ENCODE data around the gene SLC1A2.
A peak's percentile ranks its signal among the peaks of the same experiment; 100 is the strongest.

The SLC1A2 gene

GRCh38 chr11:35271031-35271430 lies 148.3 kb downstream of the SLC1A2 start:
- H3K4me1 ChIP-seq (ENCODE audit: control insufficient read depth in 2 of 2, insufficient read depth in 1 of 2, low read depth in 1 of 2, low read length in 2 of 2) = no peaks in the 10 kb centered on the region
- no CpG with 5 or more reads among the region's 3 CpGs for WGBS, 2 donors (ENCODE audit: extremely low coverage in 2 of 2, insufficient read length in 2 of 2, insufficient replicate concordance in 1 of 2)
- H3K4ac ChIP-seq (ENCODE audit: low read length) = no peak overlapping the region
- no peak overlapping the region for H2AK5ac ChIP-seq (ENCODE audit: low read depth, low read length)
- H3K4me2 ChIP-seq (ENCODE audit: insufficient read depth, low read length, poor library complexity, severe bottlenecking) = no peak overlapping the region
- no peaks in the 10 kb centered on the region for H3K27me3 ChIP-seq (ENCODE audit: control insufficient read depth in 3 of 3, insufficient read depth in 3 of 3, low read depth in 1 of 3, low read length in 3 of 3)
- no peak overlapping the region for H2BK15ac ChIP-seq (ENCODE audit: low read length)
- no peak overlapping the region for H3K23ac ChIP-seq (ENCODE audit: low read depth, low read length, poor library complexity)
- no peak overlapping the region for H3K4me3 ChIP-seq (ENCODE audit: low read length in 2 of 2)
- no peak overlapping the region for H3K9ac ChIP-seq (ENCODE audit: low read depth, low read length, poor library complexity)
- no peak overlapping the region for H3K27ac ChIP-seq (replicated peaks; ENCODE audit: low read length)
- no peak overlapping the region for H2AFZ ChIP-seq (ENCODE audit: low read length)
- peak overlapping the region; percentile 44 for H4K8ac ChIP-seq (ENCODE audit: low read depth, low read length)
- no peak overlapping the region for H3K18ac ChIP-seq (ENCODE audit: low read length)
- H4K91ac ChIP-seq (ENCODE audit: low read depth, low read length, poor library complexity) = no peak overlapping the region
- H2BK12ac ChIP-seq (ENCODE audit: low read length) = no peak overlapping the region
- H3K14ac ChIP-seq (ENCODE audit: low read length) = no peak overlapping the region
- DNase-seq (ENCODE audit: low spot score) = no peak
- H3K9me3 ChIP-seq (replicated peaks in 1 of 2; ENCODE audit: control insufficient read depth in 2 of 2, insufficient read depth in 1 of 2, low read depth in 1 of 2, low read length in 2 of 2) = no peaks in the 10 kb centered on the region
- no peaks in the 10 kb centered on the region for H3K36me3 ChIP-seq (replicated peaks in 1 of 2; ENCODE audit: control insufficient read depth in 2 of 2, insufficient read depth in 2 of 2, low read length in 2 of 2)
- no peak overlapping the region for H2BK120ac ChIP-seq (ENCODE audit: low read depth, low read length)
- no peaks in the 10 kb centered on the region for H3K79me1 ChIP-seq (ENCODE audit: low read depth, low read length)
- H2BK5ac ChIP-seq (ENCODE audit: low read length) = no peak overlapping the region

- Histone ChIP-seq H3K9me3 (replicated peaks in 1 of 2; ENCODE audit: control insufficient read depth in 2 of 2, insufficient read depth in 1 of 2, low read depth in 1 of 2, low read length in 2 of 2) (no peaks in the 10 kb centered on the region), H2BK120ac (ENCODE audit: low read depth, low read length) (no peak overlapping the region), H4K91ac (ENCODE audit: low read depth, low read length, poor library complexity) (no peak overlapping the region), H3K27me3 (ENCODE audit: control insufficient read depth in 3 of 3, insufficient read depth in 3 of 3, low read depth in 1 of 3, low read length in 3 of 3) (no peaks in the 10 kb centered on the region), H3K27ac (replicated peaks; ENCODE audit: low read length) (no peak overlapping the region), H2AFZ (ENCODE audit: low read length) (no peak overlapping the region), H3K4ac (ENCODE audit: low read length) (no peak overlapping the region), H3K23ac (ENCODE audit: low read depth, low read length, poor library complexity) (no peak overlapping the region), H3K4me1 (ENCODE audit: control insufficient read depth in 2 of 2, insufficient read depth in 1 of 2, low read depth in 1 of 2, low read length in 2 of 2) (no peaks in the 10 kb centered on the region), H2BK12ac (ENCODE audit: low read length) (no peak overlapping the region), H3K4me2 (ENCODE audit: insufficient read depth, low read length, poor library complexity, severe bottlenecking) (no peak overlapping the region), H3K4me3 (ENCODE audit: low read length in 2 of 2) (no peak overlapping the region), H2BK5ac (ENCODE audit: low read length) (no peak overlapping the region), H2BK15ac (ENCODE audit: low read length) (no peak overlapping the region), H3K9ac (ENCODE audit: low read depth, low read length, poor library complexity) (no peak overlapping the region), H3K18ac (ENCODE audit: low read length) (no peak overlapping the region), H2AK5ac (ENCODE audit: low read depth, low read length) (no peak overlapping the region), H3K14ac (ENCODE audit: low read length) (no peak overlapping the region), H4K8ac (ENCODE audit: low read depth, low read length) (no peak overlapping the region), H3K79me1 (ENCODE audit: low read depth, low read length) (no peaks in the 10 kb centered on the region), H3K36me3 (replicated peaks in 1 of 2; ENCODE audit: control insufficient read depth in 2 of 2, insufficient read depth in 2 of 2, low read length in 2 of 2) (no peaks in the 10 kb centered on the region)
- no peak for DNase-seq (ENCODE audit: low spot score)
- no CpG with 5 or more reads among the region's 1 CpG for WGBS, 2 donors (ENCODE audit: extremely low coverage in 2 of 2, insufficient read length in 2 of 2, insufficient replicate concordance in 1 of 2)
Observed at GRCh38 chr11:35270342-35270741, 149.0 kb downstream of the SLC1A2 start.

- Histone ChIP-seq H4K91ac (ENCODE audit: low read depth, low read length, poor library complexity) (no peak overlapping the region), H3K4me1 (ENCODE audit: control insufficient read depth in 2 of 2, insufficient read depth in 1 of 2, low read depth in 1 of 2, low read length in 2 of 2) (no peaks in the 10 kb centered on the region), H3K4me2 (ENCODE audit: insufficient read depth, low read length, poor library complexity, severe bottlenecking) (no peak overlapping the region), H3K9me3 (replicated peaks in 1 of 2; ENCODE audit: control insufficient read depth in 2 of 2, insufficient read depth in 1 of 2, low read depth in 1 of 2, low read length in 2 of 2) (no peaks in the 10 kb centered on the region), H3K27ac (replicated peaks; ENCODE audit: low read length) (no peak overlapping the region), H3K18ac (ENCODE audit: low read length) (no peak overlapping the region), H3K36me3 (replicated peaks in 1 of 2; ENCODE audit: control insufficient read depth in 2 of 2, insufficient read depth in 2 of 2, low read length in 2 of 2) (no peaks in the 10 kb centered on the region), H2BK12ac (ENCODE audit: low read length) (no peak overlapping the region), H3K4ac (ENCODE audit: low read length) (no peak overlapping the region), H2BK5ac (ENCODE audit: low read length) (no peak overlapping the region), H3K14ac (ENCODE audit: low read length) (no peak overlapping the region), H3K27me3 (ENCODE audit: control insufficient read depth in 3 of 3, insufficient read depth in 3 of 3, low read depth in 1 of 3, low read length in 3 of 3) (no peaks in the 10 kb centered on the region), H3K4me3 (ENCODE audit: low read length in 2 of 2) (no peak overlapping the region), H4K8ac (ENCODE audit: low read depth, low read length) (no peak overlapping the region), H2AFZ (ENCODE audit: low read length) (no peak overlapping the region), H2BK120ac (ENCODE audit: low read depth, low read length) (no peak overlapping the region), H3K9ac (ENCODE audit: low read depth, low read length, poor library complexity) (no peak overlapping the region), H3K23ac (ENCODE audit: low read depth, low read length, poor library complexity) (no peak overlapping the region), H2BK15ac (ENCODE audit: low read length) (no peak overlapping the region), H2AK5ac (ENCODE audit: low read depth, low read length) (no peak overlapping the region), H3K79me1 (ENCODE audit: low read depth, low read length) (no peaks in the 10 kb centered on the region)
- DNase-seq (ENCODE audit: low spot score) = no peak
- no CpG with 5 or more reads among the region's 2 CpGs for WGBS, 2 donors (ENCODE audit: extremely low coverage in 2 of 2, insufficient read length in 2 of 2, insufficient replicate concordance in 1 of 2)
Observed at GRCh38 chr11:35267504-35267903, 151.9 kb downstream of the SLC1A2 start.

GRCh38 chr11:35265755-35266454 lies 153.5 kb downstream of the SLC1A2 start:
- H4K8ac ChIP-seq (ENCODE audit: low read depth, low read length) = no peak overlapping the region
- H3K4me2 ChIP-seq (ENCODE audit: insufficient read depth, low read length, poor library complexity, severe bottlenecking) = no peak overlapping the region
- H2AFZ ChIP-seq (ENCODE audit: low read length) = no peak overlapping the region
- H3K27ac ChIP-seq (replicated peaks; ENCODE audit: low read length) = no peak overlapping the region
- no CpG with 5 or more reads among the region's 3 CpGs for WGBS, 2 donors (ENCODE audit: extremely low coverage in 2 of 2, insufficient read length in 2 of 2, insufficient replicate concordance in 1 of 2)
- H2BK120ac ChIP-seq (ENCODE audit: low read depth, low read length) = no peak overlapping the region
- no peak overlapping the region for H3K14ac ChIP-seq (ENCODE audit: low read length)
- H2AK5ac ChIP-seq (ENCODE audit: low read depth, low read length) = no peak overlapping the region
- no peak for DNase-seq (ENCODE audit: low spot score)
- no peak overlapping the region for H4K91ac ChIP-seq (ENCODE audit: low read depth, low read length, poor library complexity)
- H3K27me3 ChIP-seq (ENCODE audit: control insufficient read depth in 3 of 3, insufficient read depth in 3 of 3, low read depth in 1 of 3, low read length in 3 of 3) = no peaks in the 10 kb centered on the region
- H3K18ac ChIP-seq (ENCODE audit: low read length) = no peak overlapping the region
- no peak overlapping the region for H3K4me3 ChIP-seq (ENCODE audit: low read length in 2 of 2)
- H3K23ac ChIP-seq (ENCODE audit: low read depth, low read length, poor library complexity) = no peak overlapping the region
- no peak overlapping the region for H3K4ac ChIP-seq (ENCODE audit: low read length)
- no peak overlapping the region for H2BK15ac ChIP-seq (ENCODE audit: low read length)
- H3K79me1 ChIP-seq (ENCODE audit: low read depth, low read length) = no peaks in the 10 kb centered on the region
- no peaks in the 10 kb centered on the region for H3K36me3 ChIP-seq (replicated peaks in 1 of 2; ENCODE audit: control insufficient read depth in 2 of 2, insufficient read depth in 2 of 2, low read length in 2 of 2)
- H3K9me3 ChIP-seq (replicated peaks in 1 of 2; ENCODE audit: control insufficient read depth in 2 of 2, insufficient read depth in 1 of 2, low read depth in 1 of 2, low read length in 2 of 2) = no peaks in the 10 kb centered on the region
- no peak overlapping the region for H2BK5ac ChIP-seq (ENCODE audit: low read length)
- no peak overlapping the region for H3K9ac ChIP-seq (ENCODE audit: low read depth, low read length, poor library complexity)
- H3K4me1 ChIP-seq (ENCODE audit: control insufficient read depth in 2 of 2, insufficient read depth in 1 of 2, low read depth in 1 of 2, low read length in 2 of 2) = no peaks in the 10 kb centered on the region
- no peak overlapping the region for H2BK12ac ChIP-seq (ENCODE audit: low read length)
